GM12875 (cell line): ENCODE data around the gene THUMPD1.
"Not testable (repeated sequence)": the region's sequence is repeated elsewhere in the genome, so short reads cannot be mapped to it uniquely, and the experiment has no call there.

Experiments used
- H3K4me3 ChIP-seq: one replicate; pipeline ENCODE4 v1.5.1; 2011; ENCODE audit warnings: low read depth, low read length, control low read depth
- TF ChIP-seq, protein P1 (sequence below): IDR thresholded peaks from 2 replicates; pipeline ENCODE4 v1.5.1; 2011; ENCODE audit warnings: low read depth, mild to moderate bottlenecking, control low read depth, inconsistent platforms, low read length, moderate library complexity, borderline replicate concordance; ENCODE audit not compliant: insufficient read depth

Gene THUMPD1

DNA sequence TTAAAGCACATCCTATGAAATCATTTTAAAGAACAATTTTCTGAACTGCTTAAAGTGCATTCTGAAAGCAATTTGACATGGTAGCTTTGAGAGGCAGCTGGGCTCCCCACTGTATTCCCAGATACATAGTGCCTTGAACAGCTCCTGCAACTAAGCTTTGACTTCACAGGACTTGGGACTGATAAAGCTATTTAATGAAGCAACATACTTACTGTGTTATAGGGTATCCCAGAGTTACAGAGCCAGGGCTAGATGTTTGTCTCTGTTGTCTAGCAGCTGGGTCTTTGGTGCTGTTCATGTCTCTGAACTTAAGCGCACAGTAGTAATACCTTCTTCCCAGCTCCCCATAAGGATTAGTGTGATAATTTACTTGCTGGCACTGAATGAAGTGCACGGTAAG lies 45.0 kb downstream of the THUMPD1 start:
- H3K4me3 ChIP-seq, result no peak overlapping the region
- TF ChIP-seq, protein P1, sequence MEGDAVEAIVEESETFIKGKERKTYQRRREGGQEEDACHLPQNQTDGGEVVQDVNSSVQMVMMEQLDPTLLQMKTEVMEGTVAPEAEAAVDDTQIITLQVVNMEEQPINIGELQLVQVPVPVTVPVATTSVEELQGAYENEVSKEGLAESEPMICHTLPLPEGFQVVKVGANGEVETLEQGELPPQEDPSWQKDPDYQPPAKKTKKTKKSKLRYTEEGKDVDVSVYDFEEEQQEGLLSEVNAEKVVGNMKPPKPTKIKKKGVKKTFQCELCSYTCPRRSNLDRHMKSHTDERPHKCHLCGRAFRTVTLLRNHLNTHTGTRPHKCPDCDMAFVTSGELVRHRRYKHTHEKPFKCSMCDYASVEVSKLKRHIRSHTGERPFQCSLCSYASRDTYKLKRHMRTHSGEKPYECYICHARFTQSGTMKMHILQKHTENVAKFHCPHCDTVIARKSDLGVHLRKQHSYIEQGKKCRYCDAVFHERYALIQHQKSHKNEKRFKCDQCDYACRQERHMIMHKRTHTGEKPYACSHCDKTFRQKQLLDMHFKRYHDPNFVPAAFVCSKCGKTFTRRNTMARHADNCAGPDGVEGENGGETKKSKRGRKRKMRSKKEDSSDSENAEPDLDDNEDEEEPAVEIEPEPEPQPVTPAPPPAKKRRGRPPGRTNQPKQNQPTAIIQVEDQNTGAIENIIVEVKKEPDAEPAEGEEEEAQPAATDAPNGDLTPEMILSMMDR, result no peak

DNA sequence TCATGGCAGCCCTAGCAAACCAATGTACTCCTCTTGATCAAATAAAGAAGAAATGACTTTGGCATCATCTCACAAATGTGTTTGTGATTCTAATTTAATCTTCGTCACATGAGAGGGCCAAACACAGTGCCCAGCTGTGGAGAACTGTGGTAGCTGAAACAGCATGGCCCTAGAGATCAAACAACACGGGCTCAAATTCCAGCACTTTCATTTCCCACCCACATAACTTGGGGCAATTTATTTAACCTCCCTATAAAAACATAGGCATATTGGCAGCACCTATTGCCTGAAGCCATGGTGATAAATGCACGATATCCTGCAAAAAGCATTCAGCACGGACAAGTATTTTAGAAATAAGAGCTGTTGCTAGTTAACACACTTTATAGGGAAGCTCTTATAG lies 46.6 kb downstream of the THUMPD1 start:
- TF ChIP-seq, protein P1, result no peak
- no peak overlapping the region for H3K4me3 ChIP-seq

- not testable (repeated sequence) for H3K4me3 ChIP-seq
These were observed 47.5 kb downstream of the THUMPD1 start for GRCh38 chr16:20694096-20694495.

GRCh38 chr16:20689668-20690067 lies 52.0 kb downstream of the THUMPD1 start:
- H3K4me3 ChIP-seq, result no peak overlapping the region
- TF ChIP-seq, protein P1, result no peak

GRCh38 chr16:20683812-20684211 lies 57.8 kb downstream of the THUMPD1 start:
- H3K4me3 ChIP-seq, result no peak overlapping the region
- TF ChIP-seq, protein P1, result no peak
